WTC11 (cell line): ENCODE results near the gene MEX3B. TPM values are rescaled to one million over a fixed set of nuclear protein-coding genes. Genes with fewer than 3 reads are reported as not detected.

Experiments used
- ATAC-seq: fragments of 200-7000 bp; cut with Tn5 transposase; 2 replicates; pipeline ENCODE4 v1.10.0; 2021; ENCODE audit warnings: mild to moderate bottlenecking, moderate library complexity
- CTCF ChIA-PET: fragments of 300-600 bp; sonication (Branson Sonifier 250); formaldehyde crosslinking; loops from one replicate; lab custom pipeline; 2021; ENCODE audit warnings: antibody characterized with exemption; lab: Charles Lee
- POLR2A ChIA-PET: fragments of 350-600 bp; sonication (Branson Sonifier 250); formaldehyde crosslinking; loops from one replicate; lab custom pipeline; 2021; ENCODE audit warnings: antibody characterized with exemption; lab: Charles Lee
- DNase-seq: peaks from one replicate; pipeline ENCODE4 v3.0.0; 2021; ENCODE audit warnings: low spot score
- H3K27ac Mint-ChIP-seq: 2 replicates; pipeline ENCODE4 v1.8.0; 2021; ENCODE audit warnings: mixed read lengths
- H3K27me3 Mint-ChIP-seq: 2 replicates; pipeline ENCODE4 v1.8.0; 2021; ENCODE audit warnings: low read depth, mild to moderate bottlenecking, moderate library complexity, mixed read lengths
- H3K36me3 Mint-ChIP-seq: 2 replicates; pipeline ENCODE4 v1.8.0; 2021; ENCODE audit warnings: mixed read lengths
- H3K4me1 Mint-ChIP-seq: 2 replicates; pipeline ENCODE4 v1.8.0; 2022; ENCODE audit warnings: mixed read lengths
- H3K4me3 Mint-ChIP-seq: 2 replicates; pipeline ENCODE4 v1.8.0; 2021; ENCODE audit warnings: mild to moderate bottlenecking, moderate library complexity, mixed read lengths
- H3K9me3 Mint-ChIP-seq: 2 replicates; pipeline ENCODE4 v1.8.0; 2021; ENCODE audit warnings: mixed read lengths
- ELF4 ChIP-seq: sonication (generic); formaldehyde crosslinking; IDR thresholded peaks from 2 replicates; pipeline ENCODE4 v1.8.1; 2022; ENCODE audit warnings: low read depth, mild to moderate bottlenecking, moderate library complexity, missing genetic modification reagents
- ESRRA ChIP-seq: sonication (generic); formaldehyde crosslinking; IDR thresholded peaks from 2 replicates; pipeline ENCODE4 v1.8.1; 2022; ENCODE audit warnings: mild to moderate bottlenecking, missing genetic modification reagents, borderline replicate concordance
- FOXK1 ChIP-seq: sonication (generic); formaldehyde crosslinking; IDR thresholded peaks from 2 replicates; pipeline ENCODE4 v1.8.0; 2022; ENCODE audit warnings: mild to moderate bottlenecking, moderate library complexity, missing genetic modification reagents
- GABPB1 ChIP-seq: sonication (generic); formaldehyde crosslinking; IDR thresholded peaks from 2 replicates; pipeline ENCODE4 v1.8.1; 2023; ENCODE audit warnings: mild to moderate bottlenecking, missing genetic modification reagents
- IRF2 ChIP-seq: sonication (generic); formaldehyde crosslinking; IDR thresholded peaks from 2 replicates; pipeline ENCODE4 v1.8.0; 2022; ENCODE audit warnings: low read depth, missing genetic modification reagents, borderline replicate concordance
- JUN ChIP-seq: sonication (generic); formaldehyde crosslinking; IDR thresholded peaks from 2 replicates; pipeline ENCODE4 v1.8.0; 2023; ENCODE audit warnings: mild to moderate bottlenecking, missing genetic modification reagents
- MLX ChIP-seq: sonication (generic); formaldehyde crosslinking; IDR thresholded peaks from 2 replicates; pipeline ENCODE4 v1.8.1; 2023; ENCODE audit warnings: mild to moderate bottlenecking, missing genetic modification reagents, moderate library complexity
- MYBL2 ChIP-seq: sonication (generic); formaldehyde crosslinking; IDR thresholded peaks from 2 replicates; pipeline ENCODE4 v1.8.1; 2023; ENCODE audit warnings: mild to moderate bottlenecking, moderate library complexity, missing genetic modification reagents
- NFE2L1 ChIP-seq: sonication (generic); formaldehyde crosslinking; IDR thresholded peaks from 2 replicates; pipeline ENCODE4 v1.8.1; 2023; ENCODE audit warnings: missing genetic modification reagents
- PRRX2 ChIP-seq: fragments of 250-450 bp; sonication (Bioruptor Pico); IDR thresholded peaks from 2 replicates; pipeline ENCODE4 v1.8.0; 2021; ENCODE audit warnings: mild to moderate bottlenecking
- SMAD4 ChIP-seq: sonication (generic); formaldehyde crosslinking; IDR thresholded peaks from 2 replicates; pipeline ENCODE4 v1.8.0; 2022; ENCODE audit warnings: mild to moderate bottlenecking, missing genetic modification reagents
- SOX15 ChIP-seq: fragments of 250-450 bp; sonication (Bioruptor Pico); IDR thresholded peaks from 2 replicates; pipeline ENCODE4 v1.9.0; 2021; ENCODE audit warnings: mild to moderate bottlenecking
- TEAD4 ChIP-seq: sonication (generic); formaldehyde crosslinking; IDR thresholded peaks from 2 replicates; pipeline ENCODE4 v1.8.0; 2022; ENCODE audit warnings: mild to moderate bottlenecking, missing genetic modification reagents
- ZNF232 ChIP-seq: sonication (generic); formaldehyde crosslinking; IDR thresholded peaks from 2 replicates; pipeline ENCODE4 v1.8.0; 2022; ENCODE audit warnings: mild to moderate bottlenecking, missing genetic modification reagents
- ZNF263 ChIP-seq: sonication (generic); formaldehyde crosslinking; IDR thresholded peaks from 2 replicates; pipeline ENCODE4 v1.8.1; 2022; ENCODE audit warnings: low read depth, mild to moderate bottlenecking, moderate library complexity, missing genetic modification reagents
- ZNF416 ChIP-seq: fragments of 250-450 bp; sonication (Bioruptor Pico); IDR thresholded peaks from 2 replicates; pipeline ENCODE4 v1.9.0; 2021; ENCODE audit warnings: mild to moderate bottlenecking, inconsistent platforms
- ZNF423 ChIP-seq: fragments of 250-450 bp; sonication (Bioruptor Pico); IDR thresholded peaks from 2 replicates; pipeline ENCODE4 v2.1.2; 2022; ENCODE audit warnings: mild to moderate bottlenecking, moderate library complexity
- ZNF512 ChIP-seq: sonication (generic); formaldehyde crosslinking; IDR thresholded peaks from 2 replicates; pipeline ENCODE4 v1.8.1; 2022; ENCODE audit warnings: missing genetic modification reagents, borderline replicate concordance
- ZSCAN18 ChIP-seq: fragments of 250-450 bp; sonication (Bioruptor Pico); IDR thresholded peaks from 2 replicates; pipeline ENCODE4 v2.1.2; 2022; ENCODE audit warnings: mild to moderate bottlenecking, moderate library complexity
- total RNA-seq: library from RNA; stranded (reverse); gene quantifications from 3 replicates; pipeline ENCODE4 v1.2.3, GENCODE V29; 2021
- TF ChIP-seq, protein P1 (sequence below): sonication (generic); formaldehyde crosslinking; IDR thresholded peaks from 2 replicates; pipeline ENCODE4 v1.8.0; 2022; ENCODE audit warnings: mild to moderate bottlenecking, missing genetic modification reagents
- TF ChIP-seq, protein P2 (sequence below): fragments of 250-450 bp; sonication (Bioruptor Pico); IDR thresholded peaks from 2 replicates; pipeline ENCODE4 v1.8.0; 2021; ENCODE audit warnings: mild to moderate bottlenecking

MEX3B gene
- total RNA-seq, 1 experiment from 2014 or later, result 8.8 TPM

- CTCF ChIA-PET, result no interaction called here
- peaks cover 6% of the 10 kb centered on the region for H3K27me3 Mint-ChIP-seq
These were observed 27.6 kb downstream of the MEX3B start for GRCh38 chr15:82018201-82018600.

DNA sequence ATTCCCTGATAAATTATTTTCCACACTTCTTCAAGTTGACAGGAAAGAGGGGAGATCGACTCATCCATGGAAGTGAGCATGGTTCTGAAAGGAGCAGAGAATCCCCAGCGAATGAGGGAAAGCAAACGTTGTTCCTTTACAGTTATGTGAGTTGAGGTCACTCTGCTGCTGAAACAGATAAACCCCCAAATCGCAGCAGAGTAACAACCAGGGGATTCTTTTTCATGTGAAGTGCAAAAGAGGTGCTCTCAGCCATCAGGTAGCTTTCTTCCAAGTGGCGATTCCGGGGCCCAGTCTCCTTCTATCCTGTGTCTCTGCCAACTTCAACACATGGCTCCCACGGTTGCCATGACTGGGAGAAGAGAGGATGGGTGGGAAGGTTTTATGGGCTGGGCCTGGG is 28.2 kb downstream of the MEX3B start:
- Mint-ChIP-seq H3K9me3 (0 out of 2 replicates have a peak, but pooled peaks cover 5% of the 10 kb centered on the region), H3K4me3 (no peak overlapping the region), H3K4me1 (peaks cover 7% of the 10 kb centered on the region; the same call in 1 of the 2 replicates), H3K36me3 (no peaks in the 10 kb centered on the region)
- CTCF ChIA-PET, result no interaction called here
- TF ChIP-seq ZNF416 (CRISPR knock-in tag) (no peak), ZNF423 (CRISPR knock-in tag) (no peak), TEAD4 (CRISPR knock-in tag) (no peak), MLX (CRISPR knock-in tag) (no peak), SMAD4 (CRISPR knock-in tag) (no peak)
- TF ChIP-seq, all 79 proteins: peak for 0
- ATAC-seq (no peak), DNase-seq (no peak)
- POLR2A ChIA-PET, result no interaction called here
- Mint-ChIP-seq H3K27ac (no peak overlapping the region), H3K27me3 (peaks cover 6% of the 10 kb centered on the region)

More at GRCh38 chr15:82018201-82018600, 27.6 kb downstream of the MEX3B start:
- H3K27ac Mint-ChIP-seq, result no peak overlapping the region
- no peak for DNase-seq
- no peaks in the 10 kb centered on the region for H3K36me3 Mint-ChIP-seq
- TF ChIP-seq NFE2L1 (CRISPR knock-in tag), result no peak
- TF ChIP-seq, protein P1, sequence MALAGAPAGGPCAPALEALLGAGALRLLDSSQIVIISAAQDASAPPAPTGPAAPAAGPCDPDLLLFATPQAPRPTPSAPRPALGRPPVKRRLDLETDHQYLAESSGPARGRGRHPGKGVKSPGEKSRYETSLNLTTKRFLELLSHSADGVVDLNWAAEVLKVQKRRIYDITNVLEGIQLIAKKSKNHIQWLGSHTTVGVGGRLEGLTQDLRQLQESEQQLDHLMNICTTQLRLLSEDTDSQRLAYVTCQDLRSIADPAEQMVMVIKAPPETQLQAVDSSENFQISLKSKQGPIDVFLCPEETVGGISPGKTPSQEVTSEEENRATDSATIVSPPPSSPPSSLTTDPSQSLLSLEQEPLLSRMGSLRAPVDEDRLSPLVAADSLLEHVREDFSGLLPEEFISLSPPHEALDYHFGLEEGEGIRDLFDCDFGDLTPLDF (CRISPR knock-in tag), result no peak
- TF ChIP-seq ZNF512 (CRISPR knock-in tag), result no peak
- TF ChIP-seq TEAD4 (CRISPR knock-in tag), result no peak
- no peak for TF ChIP-seq ZNF232
- no peak for TF ChIP-seq JUN
- TF ChIP-seq ZNF263 (CRISPR knock-in tag), result no peak
- no peak for TF ChIP-seq GABPB1 (CRISPR knock-in tag)
- no peak for TF ChIP-seq ZNF423 (CRISPR knock-in tag)
- TF ChIP-seq, all 79 proteins: peak for 0
- no peak overlapping the region for H3K4me3 Mint-ChIP-seq
- H3K4me1 Mint-ChIP-seq, result peaks cover 7% of the 10 kb centered on the region; the same call in 1 of the 2 replicates
- no peak for ATAC-seq
- H3K9me3 Mint-ChIP-seq, result 0 out of 2 replicates have a peak, but pooled peaks cover 5% of the 10 kb centered on the region
- POLR2A ChIA-PET, result no interaction called here

DNA sequence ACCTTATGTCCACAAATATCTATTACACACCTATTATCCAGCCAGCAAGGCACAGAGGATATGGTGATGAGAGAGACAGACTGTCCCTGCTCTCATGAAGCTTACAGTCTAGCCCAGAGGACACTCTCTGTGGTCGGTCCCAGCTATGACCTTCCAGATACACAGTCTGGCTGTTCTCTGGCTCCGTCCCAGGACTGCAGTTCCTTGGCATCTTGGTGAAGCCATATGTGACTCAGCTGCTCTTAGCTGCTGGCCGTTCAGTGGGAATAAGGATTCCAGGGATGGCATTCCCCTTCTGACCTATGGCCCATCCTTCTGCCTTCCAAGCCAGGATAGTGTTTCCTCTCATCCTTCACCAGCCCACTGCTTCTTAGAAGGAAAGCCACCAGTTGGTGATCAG is 30.8 kb downstream of the MEX3B start:
- Mint-ChIP-seq H3K27ac (no peak overlapping the region), H3K27me3 (peaks cover 12% of the 10 kb centered on the region), H3K36me3 (peaks cover 6% of the 10 kb centered on the region), H3K9me3 (peaks cover 15% of the 10 kb centered on the region), H3K4me3 (no peak overlapping the region), H3K4me1 (no peaks in the 10 kb centered on the region)
- ATAC-seq (no peak), DNase-seq (no peak)
- ChIA-PET CTCF (no interaction called here), POLR2A (no interaction called here)
- TF ChIP-seq ESRRA (CRISPR knock-in tag) (no peak), MYBL2 (CRISPR knock-in tag) (no peak), PRRX2 (CRISPR knock-in tag) (no peak), ELF4 (no peak), IRF2 (no peak), ZNF232 (no peak), FOXK1 (CRISPR knock-in tag) (no peak), ZNF263 (CRISPR knock-in tag) (no peak)

GRCh38 chr15:82012908-82013307 is 32.9 kb downstream of the MEX3B start:
- no peak overlapping the region for H3K4me3 Mint-ChIP-seq
- no peaks in the 10 kb centered on the region for H3K4me1 Mint-ChIP-seq
- TF ChIP-seq, protein P2, sequence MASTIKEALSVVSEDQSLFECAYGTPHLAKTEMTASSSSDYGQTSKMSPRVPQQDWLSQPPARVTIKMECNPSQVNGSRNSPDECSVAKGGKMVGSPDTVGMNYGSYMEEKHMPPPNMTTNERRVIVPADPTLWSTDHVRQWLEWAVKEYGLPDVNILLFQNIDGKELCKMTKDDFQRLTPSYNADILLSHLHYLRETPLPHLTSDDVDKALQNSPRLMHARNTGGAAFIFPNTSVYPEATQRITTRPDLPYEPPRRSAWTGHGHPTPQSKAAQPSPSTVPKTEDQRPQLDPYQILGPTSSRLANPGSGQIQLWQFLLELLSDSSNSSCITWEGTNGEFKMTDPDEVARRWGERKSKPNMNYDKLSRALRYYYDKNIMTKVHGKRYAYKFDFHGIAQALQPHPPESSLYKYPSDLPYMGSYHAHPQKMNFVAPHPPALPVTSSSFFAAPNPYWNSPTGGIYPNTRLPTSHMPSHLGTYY (CRISPR knock-in tag), result no peak
- TF ChIP-seq ZSCAN18 (no peak), SOX15 (CRISPR knock-in tag) (no peak)

More at GRCh38 chr15:82012908-82013307, 32.9 kb downstream of the MEX3B start:
- ATAC-seq (no peak), DNase-seq (no peak)
- no peak overlapping the region for H3K27ac Mint-ChIP-seq
- CTCF ChIA-PET, result no interaction called here
- H3K27me3 Mint-ChIP-seq, result peaks cover 12% of the 10 kb centered on the region
- POLR2A ChIA-PET, result interaction anchor here (0.6 kb wide), 1 partner anchor 120 kb away, joined by 3 read pairs; no protein-coding TSS in a partner anchor
- H3K36me3 Mint-ChIP-seq, result peaks cover 6% of the 10 kb centered on the region
- H3K9me3 Mint-ChIP-seq, result peaks cover 18% of the 10 kb centered on the region
